HG02588 (cell line): Measurements from ENCODE around the gene WFDC1.

Experiments used
- ATAC-seq: cut with Tn5 transposase; IDR thresholded peaks from one replicate; pipeline ENCODE4 v1.9.1; 2021; ENCODE audit warnings: mild to moderate bottlenecking, moderate library complexity; ENCODE audit not compliant: unreplicated experiment

WFDC1 gene

GRCh38 chr16:84299734-84300440 is 5.2 kb downstream of the WFDC1 start:
- no peak for ATAC-seq

- no peak for ATAC-seq
Measured at GRCh38 chr16:84302111-84302954, 7.7 kb downstream of the WFDC1 start.

- no peak for ATAC-seq
Measured at GRCh38 chr16:84303023-84303422, 8.3 kb downstream of the WFDC1 start.

- ATAC-seq: no peak
Measured at GRCh38 chr16:84303516-84303915, 8.8 kb downstream of the WFDC1 start.

GRCh38 chr16:84306564-84306963 is 11.9 kb downstream of the WFDC1 start:
- ATAC-seq: no peak

- ATAC-seq: no peak
Measured at GRCh38 chr16:84307209-84307954, 12.7 kb downstream of the WFDC1 start.

- no peak for ATAC-seq
Measured at GRCh38 chr16:84308120-84308519, 13.4 kb downstream of the WFDC1 start.

GRCh38 chr16:84310642-84311041 is 16.0 kb downstream of the WFDC1 start:
- ATAC-seq: no peak

- ATAC-seq: no peak
Measured at GRCh38 chr16:84312783-84313382, 18.2 kb downstream of the WFDC1 start.

- no peak for ATAC-seq
Measured at GRCh38 chr16:84313921-84314320, 19.2 kb downstream of the WFDC1 start.

- ATAC-seq: no peak
Measured at GRCh38 chr16:84314373-84314772, 19.7 kb downstream of the WFDC1 start.

- no peak for ATAC-seq
Measured at GRCh38 chr16:84314814-84315213, 20.1 kb downstream of the WFDC1 start.

GRCh38 chr16:84315422-84315821 is 20.7 kb downstream of the WFDC1 start:
- no peak for ATAC-seq

GRCh38 chr16:84318091-84318975 is 23.7 kb downstream of the WFDC1 start:
- ATAC-seq: no peak

- no peak for ATAC-seq
Measured at GRCh38 chr16:84319146-84319760, 24.6 kb downstream of the WFDC1 start.

GRCh38 chr16:84320511-84320910 is 25.8 kb downstream of the WFDC1 start:
- ATAC-seq: no peak

- ATAC-seq: no peak
Measured at GRCh38 chr16:84321932-84322331, 27.3 kb downstream of the WFDC1 start.

GRCh38 chr16:84322749-84323148 is 28.1 kb downstream of the WFDC1 start:
- ATAC-seq: no peak

- no peak for ATAC-seq
Measured at GRCh38 chr16:84323606-84324005, 28.9 kb downstream of the WFDC1 start.
